Natural killer cell (primary cell): ENCODE results near the gene INPP5A. TPM values are rescaled to one million over a fixed set of nuclear protein-coding genes. Genes with fewer than 3 reads are reported as not detected.

Source experiments
- ATAC-seq, 3 donors: fragments of 150-1000 bp in 2 of 3; fragments of 200-7000 bp in 1 of 3; cut with Tn5 transposase; 1 replicate in 1 of 3; 2 replicates in 2 of 3; pipeline ENCODE4 v1.10.0; 2021; ENCODE audit warnings: mild to moderate bottlenecking in 2 of 3, moderate library complexity in 2 of 3
- DNase-seq, 2 donors: peaks; one replicate each; pipeline versions ENCODE4 v3.0.0 to v3.0.0-alpha.2; 2013 to 2021; ENCODE audit warnings: mixed read lengths in 1 of 2
- H3K27ac ChIP-seq: one replicate; pipeline ENCODE4 v1.5.1; 2013; ENCODE audit warnings: mild to moderate bottlenecking, low read length
- H3K27me3 ChIP-seq: one replicate; pipeline ENCODE4 v1.6.1; 2013; ENCODE audit warnings: low read length; ENCODE audit not compliant: control insufficient read depth, insufficient read depth
- H3K36me3 ChIP-seq: one replicate; pipeline ENCODE4 v1.6.1; 2013; ENCODE audit warnings: low read length; ENCODE audit not compliant: control insufficient read depth, insufficient read depth
- H3K4me1 ChIP-seq: one replicate; pipeline ENCODE4 v1.6.1; 2013; ENCODE audit warnings: low read length; ENCODE audit not compliant: control insufficient read depth, insufficient read depth
- H3K4me3 ChIP-seq: one replicate; pipeline ENCODE4 v1.5.1; 2013; ENCODE audit warnings: low read length
- H3K9me3 ChIP-seq: one replicate; pipeline ENCODE4 v1.6.1; 2013; ENCODE audit warnings: low read length; ENCODE audit not compliant: control insufficient read depth, insufficient read depth
- H3K27ac Mint-ChIP-seq, 2 donors: one replicate each; pipeline ENCODE4 v1.8.0; 2022; ENCODE audit warnings: mild to moderate bottlenecking in 2 of 2, mixed read lengths in 2 of 2, moderate library complexity in 1 of 2
- H3K27me3 Mint-ChIP-seq, 2 donors: one replicate each; pipeline ENCODE4 v1.8.0; 2022; ENCODE audit warnings: low read depth in 2 of 2, mixed read lengths in 2 of 2
- H3K36me3 Mint-ChIP-seq: one replicate; pipeline ENCODE4 v1.8.0; 2022; ENCODE audit warnings: mixed read lengths
- H3K4me1 Mint-ChIP-seq, 2 donors: one replicate each; pipeline ENCODE4 v1.8.0; 2022; ENCODE audit warnings: mixed read lengths in 2 of 2
- H3K4me3 Mint-ChIP-seq: one replicate; pipeline ENCODE4 v1.8.0; 2022; ENCODE audit warnings: mild to moderate bottlenecking, moderate library complexity, mixed read lengths
- H3K9me3 Mint-ChIP-seq, 2 donors: one replicate each; pipeline ENCODE4 v1.8.0; 2022; ENCODE audit warnings: mixed read lengths in 2 of 2
- CTCF ChIP-seq: fragments of 200-600 bp; IDR thresholded peaks from one replicate; pipeline ENCODE4 v1.8.0; 2022; ENCODE audit warnings: antibody characterized with exemption
- WGBS: methylation state at CpG from one replicate; pipeline ENCODE4 v1.1.7; 2013; ENCODE audit warnings: missing lambda C conversion rate; ENCODE audit not compliant: insufficient coverage; 5-methylcytosine and 5-hydroxymethylcytosine counted together
- intact Hi-C: fragments of 100-400 bp; cut with micrococcal nuclease; formaldehyde crosslinking; loops from one replicate; pipeline ENCODE4 v1.14.2; 2022
- total RNA-seq, 4 donors: library from RNA; stranded (reverse); fragments of 120-200 nt in 1 of 4; gene quantifications; one replicate each; pipeline versions ENCODE4 v1.2.3 to v1.2.4, GENCODE V29; 2013 to 2022

Gene INPP5A
- total RNA-seq, 3 donors from 2014 or later (not counting 1 experiment from before 2014, with no cell fraction given) = 12.6 to 38.6 (median 18.6) TPM

GRCh38 chr10:132689721-132690360 lies 152.3 kb downstream of the INPP5A start:
- no peaks in the 10 kb centered on the region for H3K27me3 Mint-ChIP-seq
- ATAC-seq (no peak), DNase-seq (no peak)
- Histone ChIP-seq H3K4me1 (peaks cover 16% of the 10 kb centered on the region), H3K27ac (no peak overlapping the region), H3K9me3 (no peaks in the 10 kb centered on the region), H3K4me3 (no peak overlapping the region), H3K36me3 (no peaks in the 10 kb centered on the region), H3K27me3 (no peaks in the 10 kb centered on the region)
- H3K9me3 Mint-ChIP-seq = peaks cover 0 to 1% of the 10 kb centered on the region in 2 donors
- 98% methylated on average over 25 of the region's 25 CpGs for WGBS
- intact Hi-C loops = loop anchor here (10.0 kb wide), 1 partner anchor 75 kb away; no protein-coding TSS in a partner anchor
- H3K4me1 Mint-ChIP-seq = peaks cover 17 to 23% of the 10 kb centered on the region in 2 donors
- H3K4me3 Mint-ChIP-seq = no peak overlapping the region
- no peak for TF ChIP-seq CTCF
- no peak overlapping the region for H3K27ac Mint-ChIP-seq
- peaks cover 16% of the 10 kb centered on the region for H3K36me3 Mint-ChIP-seq

- TF ChIP-seq CTCF = no peak
- Mint-ChIP-seq H3K9me3 (peaks cover 0 to 4% of the 10 kb centered on the region in 2 donors), H3K36me3 (peaks cover 21% of the 10 kb centered on the region)
Observed at GRCh38 chr10:132690401-132690800, 152.8 kb downstream of the INPP5A start.

GRCh38 chr10:132690821-132691610 lies 153.4 kb downstream of the INPP5A start:
- no peaks in the 10 kb centered on the region for H3K36me3 ChIP-seq
- no peak for ATAC-seq
- H3K4me1 Mint-ChIP-seq = peaks cover 19 to 23% of the 10 kb centered on the region in 2 donors
- H3K4me3 Mint-ChIP-seq = no peak overlapping the region
- no peaks in the 10 kb centered on the region for H3K27me3 ChIP-seq
- H3K27ac Mint-ChIP-seq = no peak overlapping the region
- H3K36me3 Mint-ChIP-seq = peaks cover 24% of the 10 kb centered on the region
- intact Hi-C loops = no loop called here
- H3K4me1 ChIP-seq = peaks cover 7% of the 10 kb centered on the region
- no peak for DNase-seq
- H3K27me3 Mint-ChIP-seq = no peaks in the 10 kb centered on the region
- H3K27ac ChIP-seq = no peak overlapping the region
- no peak for TF ChIP-seq CTCF
- H3K9me3 ChIP-seq = no peaks in the 10 kb centered on the region
- H3K9me3 Mint-ChIP-seq = peaks cover 0 to 4% of the 10 kb centered on the region in 2 donors
- WGBS = 99% methylated on average over 56 of the region's 56 CpGs
- no peak overlapping the region for H3K4me3 ChIP-seq

More at GRCh38 chr10:132690401-132690800, 152.8 kb downstream of the INPP5A start:
- H3K9me3 ChIP-seq = no peaks in the 10 kb centered on the region
- H3K4me3 Mint-ChIP-seq = no peak overlapping the region
- peaks cover 17 to 23% of the 10 kb centered on the region in 2 donors for H3K4me1 Mint-ChIP-seq
- intact Hi-C loops = no loop called here
- H3K27ac ChIP-seq = no peak overlapping the region
- H3K36me3 ChIP-seq = no peaks in the 10 kb centered on the region
- no peaks in the 10 kb centered on the region for H3K27me3 ChIP-seq
- WGBS = 97% methylated on average over 7 of the region's 7 CpGs
- H3K4me1 ChIP-seq = peaks cover 10% of the 10 kb centered on the region
- ATAC-seq (no peak), DNase-seq (no peak)
- H3K4me3 ChIP-seq = no peak overlapping the region
- H3K27me3 Mint-ChIP-seq = no peaks in the 10 kb centered on the region
- no peak overlapping the region for H3K27ac Mint-ChIP-seq
